ENCODE measurements around the gene HES6.

GRCh38 chr2:238257786-238258700 is 18.2 kb upstream of the HES6 start:
- TF ChIP-seq CTCF (IDR thresholded peaks at IDR 0.05) = no peak
- TF ChIP-seq POLR2A (IDR thresholded peaks at IDR 0.05) = no peak

Data from testis (tissue), 2 donors.